GM19240 (cell line): ENCODE data around the gene PRKAR1A.
"Not testable (repeated sequence)": the region's sequence is repeated elsewhere in the genome, so short reads cannot be mapped to it uniquely, and the experiment has no call there.

Experiments
- DNase-seq: peaks from one replicate; pipeline ENCODE4 v3.0.0; 2011; ENCODE audit warnings: low spot score; ENCODE audit not compliant: insufficient read length

PRKAR1A gene

GRCh38 chr17:68578236-68578635, 66.0 kb downstream of the PRKAR1A start:
- no peak for DNase-seq

DNA sequence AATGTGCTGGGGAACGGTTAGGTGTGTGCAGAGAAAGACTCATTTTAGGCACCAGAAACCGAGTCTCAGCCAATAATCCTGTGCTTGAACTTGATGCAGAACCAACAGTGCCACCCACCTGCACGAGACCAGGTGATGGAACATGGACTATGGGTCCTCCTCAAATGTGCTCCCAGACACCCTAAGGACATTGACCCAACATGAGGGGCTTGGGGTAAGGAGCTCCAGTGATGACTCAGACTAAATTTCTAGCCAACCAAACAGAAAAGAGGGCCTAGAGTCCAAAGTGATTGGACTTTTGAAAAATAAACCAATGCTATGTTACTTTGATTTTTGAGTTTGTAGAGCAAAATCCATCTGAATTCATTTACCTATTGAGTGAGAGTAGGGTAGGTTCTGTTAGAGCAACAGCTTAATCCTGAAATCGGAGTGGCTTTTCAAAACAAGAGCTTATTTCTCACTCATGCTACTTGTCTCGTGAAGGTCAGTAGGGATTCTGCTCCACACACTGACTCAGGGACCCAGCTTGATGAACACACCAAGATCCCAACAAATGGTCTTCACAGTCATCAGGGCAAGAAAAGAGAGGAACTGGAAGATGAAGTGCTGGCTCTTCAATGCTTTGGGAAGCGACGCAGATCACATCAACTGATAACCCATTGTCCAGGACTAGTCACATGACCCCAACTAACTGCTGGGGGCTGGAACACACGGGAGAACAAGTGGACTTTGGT, 67.1 kb downstream of the PRKAR1A start:
- DNase-seq, result no peak

DNA sequence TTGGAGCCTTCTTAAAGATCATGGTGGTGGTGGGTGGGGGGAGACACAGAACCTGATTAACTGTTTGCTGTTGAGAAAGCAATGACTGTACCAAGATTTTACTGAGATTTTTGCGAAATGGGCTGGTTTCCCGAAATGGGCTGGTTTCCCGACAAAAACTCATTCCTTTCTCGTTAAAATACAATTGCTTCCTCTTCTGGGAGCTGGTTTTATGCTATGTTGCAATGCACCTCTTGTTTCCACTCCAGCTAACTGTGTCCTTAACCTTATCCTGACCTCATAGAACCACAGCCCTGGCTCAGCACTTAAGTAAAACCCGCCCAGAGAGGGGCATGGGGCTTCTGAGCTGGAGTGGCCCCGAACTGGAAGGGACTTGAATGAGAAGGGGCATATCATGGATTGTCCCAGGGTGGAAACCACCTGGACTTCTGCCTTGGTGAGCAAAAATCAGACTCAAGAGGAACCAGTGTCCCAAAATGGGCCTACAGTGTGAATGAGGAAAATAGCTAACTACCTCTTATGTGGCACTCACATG, 68.1 kb downstream of the PRKAR1A start:
- DNase-seq, result no peak

DNA sequence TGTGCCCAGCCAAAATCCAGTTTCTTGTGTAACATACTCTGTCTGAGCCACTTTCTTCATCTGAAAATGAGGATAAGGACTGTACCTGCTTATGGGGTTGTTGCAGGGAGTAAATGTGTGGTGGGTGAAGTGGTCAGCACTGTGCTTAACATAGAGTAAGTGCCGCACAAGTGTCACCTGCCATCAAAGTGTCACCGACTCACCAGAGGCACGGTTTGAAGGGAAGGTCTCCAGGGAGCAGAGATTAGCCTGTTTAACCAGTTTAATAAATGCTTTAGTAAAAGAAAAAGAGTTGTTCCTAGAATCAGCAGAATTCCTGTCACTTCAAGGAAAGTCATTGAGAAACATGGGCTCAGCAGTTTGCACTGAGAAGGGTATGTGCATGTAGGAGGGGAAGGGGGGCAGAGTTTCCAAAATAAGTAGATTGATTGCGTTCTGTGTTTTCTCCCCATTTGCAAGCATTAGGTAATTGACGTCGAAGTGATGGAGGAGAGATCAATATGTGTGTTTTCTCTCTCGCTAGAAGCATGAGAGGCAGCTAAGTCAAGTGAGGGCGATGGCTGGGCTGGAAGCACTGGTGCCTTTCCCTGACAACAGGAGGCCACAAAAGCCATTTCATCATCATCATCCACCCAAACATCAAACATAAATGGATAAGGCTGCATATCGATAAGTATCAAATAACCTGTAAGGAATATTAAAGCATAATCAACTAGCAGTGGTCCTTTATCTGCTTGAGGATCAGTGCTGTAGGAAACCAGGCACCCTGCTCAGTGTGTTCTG, 69.8 kb downstream of the PRKAR1A start:
- no peak for DNase-seq

DNA sequence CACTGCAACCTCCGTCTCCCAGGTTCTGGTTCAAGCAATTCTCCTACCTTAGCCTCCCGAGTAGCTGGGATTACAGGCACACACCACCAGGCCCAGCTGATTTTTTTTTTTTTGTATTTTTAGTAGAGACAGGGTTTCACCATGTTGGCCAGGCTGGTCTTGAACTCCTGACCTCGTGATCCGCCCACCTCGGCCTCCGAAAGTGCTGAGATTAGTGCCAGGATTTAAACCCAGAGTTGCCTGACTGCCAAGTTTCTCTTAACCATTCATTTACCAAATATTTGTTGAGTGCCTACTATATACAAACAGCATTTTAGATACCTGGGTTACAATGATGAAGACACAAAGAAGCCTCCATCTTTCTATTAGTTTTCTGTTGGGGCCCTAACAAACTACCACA, 70.6 kb downstream of the PRKAR1A start:
- DNase-seq, result not testable (repeated sequence)

- no peak for DNase-seq
Measured at GRCh38 chr17:68584581-68585303, 72.5 kb downstream of the PRKAR1A start.

DNA sequence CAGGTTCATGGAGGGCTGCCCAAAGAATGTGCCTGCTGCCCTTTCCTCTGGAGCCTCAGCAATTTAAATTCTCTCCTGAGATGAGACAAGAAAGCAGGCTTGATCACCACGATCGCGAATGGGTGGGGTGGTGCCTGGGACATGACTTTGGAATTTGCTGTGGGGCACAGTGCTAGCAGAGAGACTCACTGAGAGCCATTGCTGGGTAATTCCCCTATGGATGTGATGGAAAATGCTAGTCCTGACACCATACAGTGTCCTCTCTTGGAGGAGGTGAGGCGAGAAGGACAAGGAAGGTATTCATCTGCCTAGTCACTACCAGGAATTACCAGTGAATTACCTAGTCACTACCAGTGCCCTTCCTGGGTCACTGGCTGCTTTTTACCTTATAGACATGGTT, 73.4 kb downstream of the PRKAR1A start:
- no peak for DNase-seq

GRCh38 chr17:68587026-68587425, 74.8 kb downstream of the PRKAR1A start:
- DNase-seq, result no peak

- DNase-seq, result no peak
Measured at GRCh38 chr17:68587847-68588246, 75.6 kb downstream of the PRKAR1A start.

GRCh38 chr17:68588362-68588761, 76.1 kb downstream of the PRKAR1A start:
- no peak for DNase-seq

- no peak for DNase-seq
Measured at GRCh38 chr17:68589086-68589485, 76.9 kb downstream of the PRKAR1A start.

- DNase-seq, result no peak
Measured at GRCh38 chr17:68591583-68591982, 79.4 kb downstream of the PRKAR1A start.

DNA sequence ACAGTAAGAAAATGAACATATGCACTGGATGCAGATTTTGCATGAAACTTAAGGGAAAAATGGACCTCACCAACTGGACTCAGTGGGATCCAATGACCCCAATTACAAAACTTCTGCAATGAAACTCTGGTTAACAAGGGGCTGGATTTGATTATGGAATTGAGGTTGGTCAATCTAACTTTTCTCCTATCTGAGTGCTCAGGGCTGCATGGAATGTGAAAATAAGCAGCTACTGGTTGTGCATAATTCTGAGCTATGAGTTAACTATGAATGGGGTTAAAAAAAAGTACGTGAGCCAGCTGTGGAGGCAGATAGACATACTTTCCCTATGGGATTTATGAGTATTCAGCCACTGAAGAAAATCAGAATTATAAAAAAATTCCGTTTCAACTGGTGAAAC, 79.8 kb downstream of the PRKAR1A start:
- DNase-seq, result no peak

DNA sequence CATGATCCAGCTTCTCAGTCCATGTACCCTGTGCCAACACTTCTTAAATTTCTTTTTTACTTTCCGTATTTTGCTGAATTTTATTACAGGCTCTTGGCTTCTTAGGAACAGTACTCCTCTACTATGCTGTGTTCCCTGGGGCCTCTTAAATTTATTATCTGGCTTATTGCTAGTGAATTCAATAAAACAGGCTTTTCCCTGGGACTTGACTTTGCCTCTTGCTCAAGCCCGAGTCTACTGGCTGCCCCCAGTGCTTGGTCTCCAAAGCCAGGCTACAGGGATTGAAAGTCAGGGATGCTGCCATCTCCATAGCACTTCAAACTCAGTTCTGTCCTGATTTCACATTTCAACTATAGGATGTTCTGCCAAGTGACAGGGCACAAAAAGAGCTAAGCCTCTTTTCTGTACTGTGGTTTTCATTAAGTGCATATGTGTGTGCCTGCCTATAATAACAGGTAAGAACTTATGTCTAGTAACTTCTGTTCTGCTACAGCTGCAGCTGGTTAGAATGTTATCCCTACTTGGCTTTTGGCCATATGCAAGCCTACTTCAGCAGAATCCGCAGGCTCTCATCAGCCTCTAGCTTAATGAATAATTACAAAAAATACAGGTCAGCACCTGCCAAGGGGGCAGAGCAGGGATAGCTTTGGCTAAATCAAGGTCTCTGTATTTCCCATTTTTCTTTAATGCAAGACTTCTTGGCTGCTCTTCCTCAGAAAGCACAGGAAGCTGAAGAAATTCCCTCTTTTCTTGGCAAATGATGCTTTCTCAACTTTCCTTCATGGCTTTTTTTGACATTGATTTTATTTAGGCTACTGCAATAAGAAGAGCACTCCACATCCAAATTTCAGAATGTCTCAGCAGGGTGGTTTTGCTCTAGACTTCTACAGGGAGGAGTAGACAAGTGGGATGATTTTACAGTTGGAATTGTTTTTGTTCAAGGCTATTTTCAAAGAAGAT, 80.7 kb downstream of the PRKAR1A start:
- DNase-seq, result no peak

GRCh38 chr17:68594552-68594951, 82.3 kb downstream of the PRKAR1A start:
- DNase-seq, result no peak

GRCh38 chr17:68595496-68595895, 83.3 kb downstream of the PRKAR1A start:
- no peak for DNase-seq

DNA sequence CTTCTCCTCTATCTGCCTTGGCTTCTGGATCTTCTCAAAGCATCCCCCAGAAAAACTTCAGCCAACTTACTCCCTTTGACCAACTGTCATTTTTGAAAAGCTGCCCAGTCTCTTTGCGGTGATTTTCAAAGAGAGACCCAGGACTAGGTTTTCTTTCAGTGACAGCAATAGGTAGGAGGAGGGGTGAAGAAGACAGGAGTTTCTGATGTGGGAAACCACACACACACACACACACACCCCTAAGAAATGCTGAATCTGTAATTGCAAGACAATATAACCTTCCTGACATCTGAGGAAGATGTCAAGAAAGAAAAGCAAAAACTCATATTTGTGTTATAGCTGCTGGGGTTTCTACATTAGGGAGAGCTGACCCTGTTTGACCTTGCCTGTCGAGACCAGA, 83.8 kb downstream of the PRKAR1A start:
- DNase-seq, result no peak

DNA sequence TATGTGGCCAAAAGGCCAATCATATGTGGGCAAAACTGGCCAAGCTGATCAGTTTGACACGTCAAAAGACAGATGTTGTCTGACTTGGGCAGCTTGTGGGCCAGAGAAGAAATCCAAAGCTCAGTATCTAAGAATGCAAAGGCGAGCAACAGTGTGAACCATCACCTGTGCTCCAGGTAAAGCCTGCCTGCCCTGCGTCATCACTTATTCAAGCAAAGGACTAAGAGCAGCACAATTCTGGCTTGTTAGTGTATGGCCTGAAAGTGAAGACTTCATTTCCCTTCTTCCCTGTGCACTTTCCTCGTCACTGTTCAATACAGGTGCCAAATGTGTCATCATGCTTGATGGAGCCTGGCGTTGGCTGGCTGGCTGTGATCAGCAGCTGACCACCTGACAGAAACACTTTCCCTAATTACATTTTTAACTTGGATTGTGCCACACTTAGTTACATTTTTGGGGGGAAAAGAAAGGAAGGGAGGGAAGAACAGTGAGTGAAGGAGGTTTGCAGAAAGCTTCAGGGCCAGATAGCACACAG, 84.2 kb downstream of the PRKAR1A start:
- DNase-seq, result no peak

GRCh38 chr17:68598074-68598473, 85.8 kb downstream of the PRKAR1A start:
- no peak for DNase-seq

- no peak for DNase-seq
Measured at GRCh38 chr17:68598545-68598961, 86.3 kb downstream of the PRKAR1A start.

GRCh38 chr17:68599091-68599490, 86.9 kb downstream of the PRKAR1A start:
- no peak for DNase-seq
